Kidney (tissue), 14 donors: Measurements from ENCODE around the gene GJD2. TPM values are rescaled to one million over a fixed set of nuclear protein-coding genes. Genes with fewer than 3 reads are reported as not detected.

Source experiments
- DNase-seq, 5 donors: peaks; one replicate each; pipeline ENCODE4 v3.0.0-alpha.2; 2013 to 2020
- FAIRE-seq: peaks from 2 replicates; lab custom pipeline; 2012; peaks lifted over from hg19 to GRCh38; lab: Jason Lieb, UNC
- H3K27ac ChIP-seq, 2 donors: one replicate each; pipeline ENCODE4 v1.7.0; 2013; ENCODE audit warnings: low read depth in 2 of 2, low read length in 2 of 2, inconsistent platforms in 1 of 2
- H3K27me3 ChIP-seq: one replicate; pipeline ENCODE4 v1.7.1; 2013; ENCODE audit warnings: low read length, inconsistent platforms; ENCODE audit not compliant: control insufficient read depth, insufficient read depth
- H3K36me3 ChIP-seq, 3 donors: one replicate each; pipeline versions ENCODE4 v1.7.0 to v1.7.1; 2013; ENCODE audit warnings: low read length in 3 of 3, control low read depth in 1 of 3, inconsistent platforms in 1 of 3; ENCODE audit not compliant: insufficient read depth in 3 of 3, control insufficient read depth in 2 of 3
- H3K4me1 ChIP-seq, 3 donors: one replicate each; pipeline versions ENCODE4 v1.7.0 to v1.7.1; 2013; ENCODE audit warnings: low read length in 3 of 3, inconsistent platforms in 1 of 3, low read depth in 1 of 3; ENCODE audit not compliant: control insufficient read depth in 2 of 3, insufficient read depth in 2 of 3
- H3K4me3 ChIP-seq, 3 donors: one replicate each; pipeline versions ENCODE4 v1.7.0 to v1.8.1; 2013; ENCODE audit warnings: low read length in 3 of 3, control low read depth in 1 of 3, inconsistent platforms in 1 of 3
- H3K9ac ChIP-seq, 3 donors: one replicate each; pipeline versions ENCODE4 v1.7.0 to v1.7.1; 2013; ENCODE audit warnings: low read length in 3 of 3, control low read depth in 1 of 3, inconsistent platforms in 1 of 3
- H3K9me3 ChIP-seq, 3 donors: one replicate each; pipeline versions ENCODE4 v1.7.0 to v1.7.1; 2013; ENCODE audit warnings: low read length in 3 of 3, control low read depth in 1 of 3, inconsistent platforms in 1 of 3; ENCODE audit not compliant: control insufficient read depth in 2 of 3, insufficient read depth in 1 of 3
- CTCF ChIP-seq: IDR thresholded peaks from 3 replicates; pipeline ENCODE4 v1.5.1; 2012; ENCODE audit warnings: mild to moderate bottlenecking, moderate library complexity, borderline replicate concordance; ENCODE audit not compliant: insufficient read depth; ENCODE audit errors: extremely low read depth
- intact Hi-C: fragments of 100-400 bp; cut with DNase I; formaldehyde crosslinking; loops from one replicate; pipeline ENCODE4 v1.11.1; 2022
- polyA plus RNA-seq: library from polyadenylated mRNA; stranded (reverse); fragments of 350-450 nt; fragmentation: Illumina TruSeq; extraction: RNeasy Lipid Tissue Mini Kit (QIAGEN cat#74804); gene quantifications from one replicate; pipeline ENCODE4 v1.2.3, GENCODE V29; 2014; ENCODE audit warnings: low read depth, low replicate concordance; ENCODE audit not compliant: insufficient read depth
- total RNA-seq: library from RNA; stranded (reverse); fragmentation: NEBNext Ultra II Directional; extraction: Animal tissue kit (Norgen Biotek cat#: 25700); gene quantifications from one replicate; pipeline ENCODE4 v1.2.1, GENCODE V29; 2021
- donor health status: control.
- donor health status: control.
- donor health status: control.
- donor health status: control.
- donor health status: control.
- donor health status: DM: yes; HTN: yes; CAD: no.
- donor health status: Normal renal cell carcinoma (clear cell type).

The GJD2 gene
- total and polyA plus RNA-seq, 2 donors from 2014 or later: 0.26 TPM; not detected in 1

- H3K9me3 ChIP-seq: no peaks in the 10 kb centered on the region
- no peak for TF ChIP-seq CTCF
- peaks cover 0 to 2% (median 0%) of the 10 kb centered on the region in 3 donors for H3K4me1 ChIP-seq
- H3K27ac ChIP-seq: no peak overlapping the region
- FAIRE-seq: no peak
- no peaks in the 10 kb centered on the region for H3K36me3 ChIP-seq
- no peak for DNase-seq
- H3K27me3 ChIP-seq: no peaks in the 10 kb centered on the region
- H3K9ac ChIP-seq: no peak overlapping the region
- H3K4me3 ChIP-seq: no peak overlapping the region
- intact Hi-C loops: no loop called here
These were observed 30.3 kb downstream of the GJD2 start for GRCh38 chr15:34724481-34724880.

- Histone ChIP-seq H3K4me1 (peaks cover 0 to 2% (median 0%) of the 10 kb centered on the region in 3 donors), H3K27ac (no peak overlapping the region), H3K4me3 (peak overlapping the region in 1 of 3 donors; percentile 18), H3K36me3 (no peaks in the 10 kb centered on the region), H3K9ac (no peak overlapping the region), H3K27me3 (no peaks in the 10 kb centered on the region), H3K9me3 (no peaks in the 10 kb centered on the region)
- intact Hi-C loops: no loop called here
- peak; percentile 5 for TF ChIP-seq CTCF
- DNase-seq (peak in 1 of 5 donors; percentile 26), FAIRE-seq (no peak)
These were observed 32.4 kb downstream of the GJD2 start for GRCh38 chr15:34722439-34722836.

GRCh38 chr15:34721802-34722438 lies 32.9 kb downstream of the GJD2 start:
- Histone ChIP-seq H3K4me1 (peaks cover 0 to 2% (median 0%) of the 10 kb centered on the region in 3 donors), H3K36me3 (no peaks in the 10 kb centered on the region), H3K9ac (no peak overlapping the region), H3K27me3 (no peaks in the 10 kb centered on the region), H3K27ac (no peak overlapping the region), H3K4me3 (peak overlapping the region in 2 of 3 donors; percentile 18), H3K9me3 (no peaks in the 10 kb centered on the region)
- no peak for TF ChIP-seq CTCF
- intact Hi-C loops: no loop called here
- FAIRE-seq (no peak), DNase-seq (peak; percentile 49 to 79 (median 58))
